Mammary epithelial cell (primary cell): ENCODE data around the gene PITRM1.

ENCODE experiments used
- EZH2 ChIP-seq: IDR thresholded peaks from 2 replicates; pipeline ENCODE4 v1.6.1; 2012; ENCODE audit warnings: low read length, inconsistent platforms, borderline replicate concordance
- TF ChIP-seq, protein P1 (sequence below), 2 donors: IDR thresholded peaks in 1 of 2; conservative IDR thresholded peaks in 1 of 2; 2 replicates each; pipeline ENCODE4 v1.5.1; 2011 to 2012; ENCODE audit warnings: inconsistent platforms in 2 of 2, low read length in 2 of 2, mild to moderate bottlenecking in 2 of 2, control low read depth in 1 of 2, low read depth in 1 of 2; ENCODE audit not compliant: insufficient read depth in 1 of 2; ENCODE audit errors: extremely low read depth in 1 of 2

DNA sequence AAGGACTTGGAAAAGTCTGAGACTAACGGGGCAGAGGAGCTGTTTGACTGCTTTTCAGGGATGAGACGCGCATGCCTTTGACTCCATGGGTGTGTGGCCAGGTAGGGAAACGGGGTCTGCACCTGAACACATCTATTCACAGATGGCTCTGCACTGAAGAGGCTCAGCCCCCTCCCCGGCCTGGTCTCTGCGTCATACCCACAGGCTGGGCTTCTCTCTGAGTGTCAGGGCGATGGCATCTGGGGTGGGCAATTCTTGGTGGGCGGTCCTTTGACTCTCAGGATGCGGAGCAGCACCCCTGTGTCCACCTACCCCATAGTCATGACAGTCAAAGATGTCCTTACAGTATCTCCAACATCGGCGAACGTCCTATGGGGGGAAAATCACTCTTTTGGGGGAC is 82.2 kb downstream of the PITRM1 start:
- TF ChIP-seq, protein P1, sequence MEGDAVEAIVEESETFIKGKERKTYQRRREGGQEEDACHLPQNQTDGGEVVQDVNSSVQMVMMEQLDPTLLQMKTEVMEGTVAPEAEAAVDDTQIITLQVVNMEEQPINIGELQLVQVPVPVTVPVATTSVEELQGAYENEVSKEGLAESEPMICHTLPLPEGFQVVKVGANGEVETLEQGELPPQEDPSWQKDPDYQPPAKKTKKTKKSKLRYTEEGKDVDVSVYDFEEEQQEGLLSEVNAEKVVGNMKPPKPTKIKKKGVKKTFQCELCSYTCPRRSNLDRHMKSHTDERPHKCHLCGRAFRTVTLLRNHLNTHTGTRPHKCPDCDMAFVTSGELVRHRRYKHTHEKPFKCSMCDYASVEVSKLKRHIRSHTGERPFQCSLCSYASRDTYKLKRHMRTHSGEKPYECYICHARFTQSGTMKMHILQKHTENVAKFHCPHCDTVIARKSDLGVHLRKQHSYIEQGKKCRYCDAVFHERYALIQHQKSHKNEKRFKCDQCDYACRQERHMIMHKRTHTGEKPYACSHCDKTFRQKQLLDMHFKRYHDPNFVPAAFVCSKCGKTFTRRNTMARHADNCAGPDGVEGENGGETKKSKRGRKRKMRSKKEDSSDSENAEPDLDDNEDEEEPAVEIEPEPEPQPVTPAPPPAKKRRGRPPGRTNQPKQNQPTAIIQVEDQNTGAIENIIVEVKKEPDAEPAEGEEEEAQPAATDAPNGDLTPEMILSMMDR (conservative IDR thresholded peaks at IDR 0.05 in 1 of 2, IDR thresholded peaks at IDR 0.05 in 1 of 2; ENCODE audit: extremely low read depth in 1 of 2, insufficient read depth in 1 of 2, low read depth in 1 of 2, low read length in 2 of 2) = no peak
- TF ChIP-seq EZH2 = no peak
